HG02870 (cell line): ENCODE results near the gene PRPF19.
A peak's percentile ranks its signal among the peaks of the same experiment; 100 is the strongest.

Experiments
- ATAC-seq: cut with Tn5 transposase; IDR thresholded peaks from one replicate; pipeline ENCODE4 v1.9.1; 2021; ENCODE audit warnings: mild to moderate bottlenecking, moderate library complexity; ENCODE audit not compliant: unreplicated experiment

Gene PRPF19

DNA sequence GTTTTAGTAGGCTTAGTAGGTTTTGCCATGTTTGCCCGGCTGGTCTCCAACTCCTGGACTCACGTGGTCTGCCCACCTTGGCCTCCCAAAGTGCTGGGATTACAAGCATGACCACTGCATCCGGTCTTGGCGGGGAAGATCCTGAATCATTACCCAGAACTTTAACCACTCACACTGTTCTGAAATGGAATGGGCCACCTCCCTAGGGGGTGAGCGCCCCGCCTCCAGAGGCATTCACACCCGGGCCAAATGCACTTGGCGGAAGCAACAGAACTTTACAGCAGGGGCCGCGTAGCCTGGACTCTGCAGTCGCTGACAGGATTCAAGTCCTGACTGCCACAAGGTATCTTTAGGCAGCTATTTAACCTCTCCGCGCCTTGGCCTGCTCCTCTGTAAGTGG, 59.1 kb downstream of the PRPF19 start:
- no peak for ATAC-seq

DNA sequence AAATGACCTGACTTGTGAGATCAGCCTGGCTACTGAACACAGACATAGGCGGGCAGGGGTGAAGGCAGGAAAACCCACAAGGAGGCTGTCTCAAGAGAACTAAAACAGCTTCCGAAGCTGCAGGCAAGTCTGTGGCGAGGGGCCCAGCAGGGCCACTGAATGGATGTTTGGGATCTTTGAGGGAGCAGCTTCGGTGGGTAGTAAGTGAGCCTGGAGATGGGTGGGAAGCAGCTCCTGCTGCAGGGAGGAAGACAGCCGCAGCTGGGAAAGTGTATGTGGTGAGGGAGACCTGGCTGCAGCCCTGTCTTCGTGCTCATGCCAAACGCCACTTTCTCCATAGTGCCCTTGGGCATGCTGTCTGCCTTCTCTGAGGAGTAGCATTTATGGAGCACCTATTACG, 61.0 kb downstream of the PRPF19 start:
- no peak for ATAC-seq

DNA sequence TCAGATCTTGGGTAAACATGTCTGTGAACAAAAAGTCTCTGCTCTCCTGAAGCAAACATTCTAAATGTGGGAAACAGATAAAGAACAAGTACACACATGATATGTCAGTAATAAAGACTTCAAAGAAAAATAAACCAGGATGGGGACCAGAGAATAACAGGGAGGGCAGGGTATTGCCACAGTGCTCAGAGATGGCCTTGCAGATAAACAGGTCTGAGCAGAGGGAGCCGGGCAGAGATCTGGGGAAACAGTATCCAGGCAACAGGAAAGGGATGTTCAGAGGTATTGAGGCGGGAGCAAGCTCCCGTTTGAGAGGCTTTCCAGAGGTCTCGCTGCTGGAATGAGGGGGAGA, 61.5 kb downstream of the PRPF19 start:
- ATAC-seq = no peak

DNA sequence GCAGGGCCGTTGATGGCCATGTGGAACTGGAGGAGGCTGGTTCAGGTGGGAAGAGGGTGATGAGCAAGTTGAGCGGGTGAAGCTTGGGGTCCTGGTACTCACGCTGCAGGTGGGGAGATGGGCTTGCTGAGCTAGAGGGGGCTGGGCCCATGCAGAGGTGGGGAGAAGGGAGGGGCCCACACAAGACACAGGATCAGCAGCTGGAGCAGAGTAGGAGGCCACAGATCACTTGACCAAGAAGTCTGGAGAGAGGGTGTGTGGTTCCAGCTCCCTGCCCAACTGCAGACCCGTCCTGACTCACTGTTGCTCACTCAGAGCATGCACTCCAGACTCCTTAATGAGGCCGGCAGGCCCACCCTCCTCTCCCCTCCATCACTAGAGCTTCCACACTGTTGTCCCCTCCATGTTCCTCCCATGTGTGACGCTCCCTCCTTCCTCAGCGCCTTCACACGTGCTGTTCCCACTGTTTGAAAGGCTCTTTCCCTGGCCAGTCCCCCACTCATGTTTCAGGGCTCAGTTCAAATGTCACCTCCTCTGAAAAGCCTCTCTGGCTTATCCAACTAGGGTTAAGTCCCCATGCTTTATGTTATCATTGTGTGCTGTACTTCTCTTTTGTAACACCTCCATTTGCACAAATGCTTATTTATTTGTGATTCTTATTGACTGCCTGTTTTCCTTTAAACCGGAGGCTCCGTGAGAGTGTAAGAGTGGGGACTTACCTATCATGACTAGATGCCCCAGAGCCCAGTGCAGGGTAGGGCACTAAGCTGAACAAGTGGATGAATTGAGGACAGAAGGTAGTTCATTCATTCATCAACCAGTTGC, 62.1 kb downstream of the PRPF19 start:
- no peak for ATAC-seq

- no peak for ATAC-seq
These were observed 63.5 kb downstream of the PRPF19 start for GRCh38 chr11:60842668-60843600.

DNA sequence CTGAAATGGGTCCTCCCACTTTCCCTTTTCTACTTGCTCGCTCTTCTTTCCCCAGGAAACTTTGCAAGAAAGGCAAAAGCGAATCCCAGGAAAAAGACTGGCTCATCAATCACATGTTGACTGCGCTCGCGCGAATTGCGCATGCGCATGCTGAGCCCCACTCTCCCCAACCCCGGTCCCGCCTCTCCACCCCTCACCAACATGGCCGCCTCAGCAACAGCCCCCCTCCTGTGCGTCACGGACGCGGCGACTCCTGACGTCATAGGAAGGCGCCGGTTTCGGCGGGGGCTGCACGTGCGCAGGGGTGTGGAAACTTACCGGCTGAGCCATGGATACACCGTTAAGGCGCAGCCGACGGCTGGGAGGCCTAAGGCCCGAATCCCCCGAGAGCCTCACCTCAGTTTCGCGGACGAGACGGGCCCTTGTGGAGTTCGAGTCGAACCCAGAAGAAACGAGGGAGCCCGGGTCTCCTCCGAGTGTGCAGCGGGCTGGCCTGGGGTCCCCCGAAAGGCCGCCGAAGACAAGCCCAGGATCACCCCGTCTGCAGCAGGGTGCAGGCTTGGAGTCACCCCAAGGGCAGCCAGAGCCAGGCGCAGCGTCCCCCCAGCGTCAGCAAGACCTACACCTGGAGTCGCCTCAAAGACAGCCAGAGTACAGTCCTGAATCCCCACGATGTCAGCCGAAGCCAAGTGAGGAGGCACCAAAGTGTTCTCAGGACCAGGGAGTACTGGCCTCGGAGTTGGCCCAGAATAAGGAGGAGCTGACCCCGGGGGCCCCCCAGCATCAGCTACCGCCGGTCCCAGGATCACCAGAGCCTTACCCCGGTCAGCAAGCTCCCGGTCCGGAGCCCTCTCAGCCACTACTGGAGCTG, 64.4 kb downstream of the PRPF19 start, which contains the start of gene CCDC86:
CCDC86 (plus strand) TSS at position 317 of the 871 bp plus-strand sequence; CDS start at position 329, 12 bp downstream.
- peak; percentile 66 for ATAC-seq
